OCI-M2 (cell line): ENCODE measurements around the gene CSRNP3.

Experiments used
- DNase-seq: peaks from one replicate; lab custom pipeline; 2025; ENCODE audit not compliant: unreplicated experiment; lab: John Stamatoyannopoulos, UW

CSRNP3 gene

GRCh38 chr2:165470361-165470760 is 863 bp downstream of the CSRNP3 start:
- DNase-seq, result no peak

- DNase-seq, result no peak
These were observed 2.0 kb downstream of the CSRNP3 start for GRCh38 chr2:165471349-165471950.

- DNase-seq, result no peak
These were observed 3.4 kb downstream of the CSRNP3 start for GRCh38 chr2:165472922-165473321.

- no peak for DNase-seq
These were observed 5.2 kb downstream of the CSRNP3 start for GRCh38 chr2:165474619-165475276.

GRCh38 chr2:165475277-165476004 is 5.9 kb downstream of the CSRNP3 start:
- no peak for DNase-seq

- no peak for DNase-seq
These were observed 10.4 kb downstream of the CSRNP3 start for GRCh38 chr2:165479856-165480255.

GRCh38 chr2:165494573-165494972 is 25.1 kb downstream of the CSRNP3 start:
- no peak for DNase-seq

GRCh38 chr2:165497659-165498317 is 28.3 kb downstream of the CSRNP3 start:
- no peak for DNase-seq

- DNase-seq, result no peak
These were observed 29.6 kb downstream of the CSRNP3 start for GRCh38 chr2:165499131-165499530.

GRCh38 chr2:165500001-165500400 is 30.5 kb downstream of the CSRNP3 start:
- DNase-seq, result no peak

GRCh38 chr2:165500816-165501215 is 31.3 kb downstream of the CSRNP3 start:
- DNase-seq, result no peak

- DNase-seq, result no peak
These were observed 36.0 kb downstream of the CSRNP3 start for GRCh38 chr2:165505514-165505913.

- DNase-seq, result no peak
These were observed 39.4 kb downstream of the CSRNP3 start for GRCh38 chr2:165508927-165509326.

- DNase-seq, result no peak
These were observed 44.0 kb downstream of the CSRNP3 start for GRCh38 chr2:165513479-165513878.

GRCh38 chr2:165518611-165519010 is 49.1 kb downstream of the CSRNP3 start:
- no peak for DNase-seq

GRCh38 chr2:165522719-165523118 is 53.2 kb downstream of the CSRNP3 start:
- DNase-seq, result no peak

- DNase-seq, result no peak
These were observed 55.2 kb downstream of the CSRNP3 start for GRCh38 chr2:165524720-165525119.

GRCh38 chr2:165528691-165529090 is 59.2 kb downstream of the CSRNP3 start:
- DNase-seq, result no peak

- no peak for DNase-seq
These were observed 59.6 kb downstream of the CSRNP3 start for GRCh38 chr2:165529130-165529529.

GRCh38 chr2:165533331-165533730 is 63.8 kb downstream of the CSRNP3 start:
- no peak for DNase-seq

- DNase-seq, result no peak
These were observed 66.0 kb downstream of the CSRNP3 start for GRCh38 chr2:165535471-165535870.
